HPDE6-E6E7 (cell line): Measurements from ENCODE around the gene DENND6A.
"Not testable (repeated sequence)": the region's sequence is repeated elsewhere in the genome, so short reads cannot be mapped to it uniquely, and the experiment has no call there.

ENCODE experiments used
- DNase-seq: peaks from one replicate; pipeline ENCODE4 v3.0.0; 2011; ENCODE audit warnings: missing footprints; ENCODE audit errors: extremely low spot score

DENND6A gene

GRCh38 chr3:57692396-57693147 is at the start of gene DENND6A:
Gene DENND6A (minus strand): TSS chr3:57693077. CDS start chr3:57693018, 59 bp downstream.
- DNase-seq, result peak; percentile 56

GRCh38 chr3:57740027-57740426 is 47.1 kb upstream of the DENND6A start:
- DNase-seq, result no peak

GRCh38 chr3:57738391-57738790 is 45.5 kb upstream of the DENND6A start:
- no peak for DNase-seq

GRCh38 chr3:57737840-57738239 is 45.0 kb upstream of the DENND6A start:
- no peak for DNase-seq

- DNase-seq, result no peak
These were observed 42.5 kb upstream of the DENND6A start for GRCh38 chr3:57735405-57735804.

GRCh38 chr3:57733790-57734189 is 40.9 kb upstream of the DENND6A start:
- DNase-seq, result no peak

GRCh38 chr3:57731311-57731710 is 38.4 kb upstream of the DENND6A start:
- DNase-seq, result no peak

- DNase-seq, result no peak
These were observed 37.8 kb upstream of the DENND6A start for GRCh38 chr3:57730682-57731081.

GRCh38 chr3:57729334-57730045 is 36.6 kb upstream of the DENND6A start:
- DNase-seq, result no peak

GRCh38 chr3:57727106-57727505 is 34.2 kb upstream of the DENND6A start:
- DNase-seq, result no peak

- no peak for DNase-seq
These were observed 33.5 kb upstream of the DENND6A start for GRCh38 chr3:57726397-57726796.

GRCh38 chr3:57718118-57718517 is 25.2 kb upstream of the DENND6A start:
- DNase-seq, result no peak

- DNase-seq, result no peak
These were observed 24.5 kb upstream of the DENND6A start for GRCh38 chr3:57717205-57717868.

- DNase-seq, result no peak
These were observed 22.8 kb upstream of the DENND6A start for GRCh38 chr3:57715686-57716085.

- DNase-seq, result no peak
These were observed 16.7 kb upstream of the DENND6A start for GRCh38 chr3:57709559-57709958.

GRCh38 chr3:57709031-57709430 is 16.2 kb upstream of the DENND6A start:
- no peak for DNase-seq

- peak; percentile 41 for DNase-seq
These were observed 13.6 kb upstream of the DENND6A start for GRCh38 chr3:57706462-57706861.

GRCh38 chr3:57705351-57705750 is 12.5 kb upstream of the DENND6A start:
- DNase-seq, result not testable (repeated sequence)

- no peak for DNase-seq
These were observed 8.9 kb upstream of the DENND6A start for GRCh38 chr3:57701781-57702180.

- no peak for DNase-seq
These were observed 7.9 kb upstream of the DENND6A start for GRCh38 chr3:57700737-57701136.

- no peak for DNase-seq
These were observed 6.7 kb upstream of the DENND6A start for GRCh38 chr3:57699591-57699990.

- DNase-seq, result no peak
These were observed 4.0 kb upstream of the DENND6A start for GRCh38 chr3:57696801-57697321.
